Fibroblast of peridontal ligament (primary cell): ENCODE results near the gene TREML1.

Experiments used
- DNase-seq: peaks from one replicate; pipeline ENCODE4 v3.0.0-alpha.2; 2010; ENCODE audit errors: extremely low read depth

TREML1 gene

GRCh38 chr6:41177695-41178094, 23.5 kb upstream of the TREML1 start:
- no peak for DNase-seq

- no peak for DNase-seq
These were observed 23.1 kb upstream of the TREML1 start for GRCh38 chr6:41177287-41177686.

GRCh38 chr6:41176189-41176588, 22.0 kb upstream of the TREML1 start:
- DNase-seq: no peak

GRCh38 chr6:41175084-41175483, 20.9 kb upstream of the TREML1 start:
- DNase-seq: no peak

GRCh38 chr6:41174610-41175009, 20.5 kb upstream of the TREML1 start:
- no peak for DNase-seq

- no peak for DNase-seq
These were observed 17.8 kb upstream of the TREML1 start for GRCh38 chr6:41171908-41172307.

GRCh38 chr6:41170547-41171160, 16.5 kb upstream of the TREML1 start:
- DNase-seq: no peak

GRCh38 chr6:41167173-41167963, 13.2 kb upstream of the TREML1 start:
- peak; percentile 6 for DNase-seq

- no peak for DNase-seq
These were observed 10.5 kb upstream of the TREML1 start for GRCh38 chr6:41164551-41165120.

- DNase-seq: no peak
These were observed 9.2 kb upstream of the TREML1 start for GRCh38 chr6:41163419-41163717.

GRCh38 chr6:41162687-41163418, 8.7 kb upstream of the TREML1 start, which contains the start of gene TREM2:
TREM2 (minus strand) TSS chr6:41163116; CDS start chr6:41163082, 34 bp downstream.
- DNase-seq: no peak

GRCh38 chr6:41161851-41162552, 7.9 kb upstream of the TREML1 start:
- no peak for DNase-seq

- DNase-seq: no peak
These were observed 7.2 kb upstream of the TREML1 start for GRCh38 chr6:41161380-41161779.

GRCh38 chr6:41160933-41161332, 6.8 kb upstream of the TREML1 start:
- no peak for DNase-seq

GRCh38 chr6:41159415-41160082, 5.4 kb upstream of the TREML1 start:
- no peak for DNase-seq

GRCh38 chr6:41157323-41157722, 3.2 kb upstream of the TREML1 start:
- no peak for DNase-seq

- DNase-seq: no peak
These were observed 2.6 kb upstream of the TREML1 start for GRCh38 chr6:41156771-41157170.

- DNase-seq: no peak
These were observed 1.9 kb upstream of the TREML1 start for GRCh38 chr6:41156001-41156400.

- peak; percentile 4 for DNase-seq
These were observed 1.1 kb upstream of the TREML1 start for GRCh38 chr6:41155132-41155805.

- no peak for DNase-seq
These were observed 696 bp downstream of the TREML1 start for GRCh38 chr6:41153451-41153850.

- no peak for DNase-seq
These were observed 3.5 kb downstream of the TREML1 start for GRCh38 chr6:41150671-41151070.
